ENCODE results near the gene TAOK3. TPM values are rescaled to one million over a fixed set of nuclear protein-coding genes. Genes with fewer than 3 reads are reported as not detected.

The TAOK3 gene
- total and polyA plus RNA-seq, 3 experiments from 2014 or later: 52.5 to 129 (median 53.0) TPM

DNA sequence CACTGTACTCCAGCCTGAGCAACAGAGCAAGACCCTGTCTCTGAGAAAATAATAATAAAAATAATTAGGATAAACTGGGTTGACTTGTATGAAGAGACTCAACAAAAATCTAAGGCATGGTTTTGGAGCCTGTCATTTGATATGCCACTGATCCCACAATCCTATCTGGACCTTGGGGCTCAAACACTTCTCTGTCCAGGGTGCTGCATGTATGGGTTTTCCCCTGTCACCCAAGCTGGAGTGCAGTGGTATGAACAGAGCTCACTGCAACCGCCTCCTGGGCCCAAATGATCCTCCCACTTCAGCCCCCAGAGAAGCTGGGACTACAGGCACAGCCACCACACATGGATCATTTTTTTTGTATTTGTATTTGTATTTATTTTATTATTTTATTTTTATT is 263.6 kb downstream of the TAOK3 start:
- Histone ChIP-seq H3K9me3 (ENCODE audit: low read length) (no peaks in the 10 kb centered on the region), H3K36me3 (ENCODE audit: insufficient read depth, low read length) (no peaks in the 10 kb centered on the region), H3K27me3 (ENCODE audit: insufficient read depth, low read length, poor library complexity, severe bottlenecking) (no peaks in the 10 kb centered on the region), H3K27ac (ENCODE audit: low read depth, low read length) (no peak overlapping the region), H3K4me1 (ENCODE audit: insufficient read depth, low read length) (peaks cover 4% of the 10 kb centered on the region), H3K4me3 (ENCODE audit: low read length) (no peak overlapping the region)
- no peaks in the 10 kb centered on the region for H3K9me3 Mint-ChIP-seq
- H3K36me3 Mint-ChIP-seq: no peaks in the 10 kb centered on the region
- H3K27ac Mint-ChIP-seq: no peak overlapping the region
- peaks cover 4 to 9% of the 10 kb centered on the region in 2 donors for H3K27me3 Mint-ChIP-seq
- no peak overlapping the region for H3K4me3 Mint-ChIP-seq
- ChIA-PET POLR2A (no interaction called here), CTCF (no interaction called here)
- DNase-seq: no peak
- H3K4me1 Mint-ChIP-seq: peaks cover 4 to 5% (median 5%) of the 10 kb centered on the region in 3 donors

DNA sequence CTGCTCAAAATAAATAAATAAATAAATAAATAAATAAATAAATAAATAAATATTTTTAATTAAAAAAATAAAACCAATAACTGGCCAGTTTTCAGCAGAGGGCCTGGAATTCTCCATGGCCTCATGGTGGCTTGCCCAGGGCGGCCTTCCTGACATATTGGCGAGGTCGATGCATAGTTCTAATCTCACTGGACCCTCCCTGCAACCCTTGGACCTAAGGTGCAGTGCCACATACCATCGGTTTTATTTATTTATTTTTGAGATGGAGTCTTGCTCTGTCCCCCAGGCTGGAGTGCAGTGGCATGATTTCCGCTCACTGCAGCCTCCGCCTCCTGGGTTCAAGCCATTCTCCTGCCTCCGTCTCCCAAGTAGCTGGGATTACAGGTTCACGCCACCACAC is 265.0 kb downstream of the TAOK3 start:
- CTCF ChIA-PET: interaction anchor here (1.2 kb wide), 1 partner anchor 14 kb away, joined by 4 read pairs; no protein-coding TSS in a partner anchor
- Histone ChIP-seq H3K36me3 (ENCODE audit: insufficient read depth, low read length) (no peaks in the 10 kb centered on the region), H3K27me3 (ENCODE audit: insufficient read depth, low read length, poor library complexity, severe bottlenecking) (no peaks in the 10 kb centered on the region), H3K4me3 (ENCODE audit: low read length) (no peak overlapping the region), H3K9me3 (ENCODE audit: low read length) (no peaks in the 10 kb centered on the region), H3K27ac (ENCODE audit: low read depth, low read length) (no peak overlapping the region), H3K4me1 (ENCODE audit: insufficient read depth, low read length) (peaks cover 4% of the 10 kb centered on the region)
- DNase-seq: no peak
- Mint-ChIP-seq H3K27ac (no peak overlapping the region), H3K4me1 (peaks cover 7 to 10% (median 9%) of the 10 kb centered on the region in 3 donors), H3K9me3 (no peaks in the 10 kb centered on the region), H3K36me3 (no peaks in the 10 kb centered on the region), H3K4me3 (no peak overlapping the region), H3K27me3 (peaks cover 7 to 13% of the 10 kb centered on the region in 2 donors)
- POLR2A ChIA-PET: no interaction called here

DNA sequence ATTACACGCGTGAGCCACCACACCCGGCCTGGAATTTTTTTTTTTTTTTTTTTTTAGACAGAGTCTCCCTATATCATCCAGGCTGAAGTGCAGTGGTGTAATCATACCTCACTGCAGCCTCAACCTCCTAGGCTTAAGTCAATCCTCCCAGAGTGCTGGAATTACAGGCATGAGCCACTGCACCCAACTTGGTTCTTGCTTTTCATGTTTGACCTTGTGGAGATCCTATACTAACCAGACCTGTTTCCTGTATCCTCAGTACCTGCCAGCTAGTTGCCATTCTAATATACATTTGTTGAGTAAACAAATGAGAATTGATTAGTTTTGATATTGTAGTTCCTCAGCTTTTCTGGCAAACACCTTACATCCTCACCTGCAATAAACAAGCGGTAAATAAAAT is 265.7 kb downstream of the TAOK3 start:
- no peaks in the 10 kb centered on the region for H3K36me3 ChIP-seq (ENCODE audit: insufficient read depth, low read length)
- peak overlapping the region in 1 of 8 donors; percentile 64 for H3K27ac Mint-ChIP-seq

DNA sequence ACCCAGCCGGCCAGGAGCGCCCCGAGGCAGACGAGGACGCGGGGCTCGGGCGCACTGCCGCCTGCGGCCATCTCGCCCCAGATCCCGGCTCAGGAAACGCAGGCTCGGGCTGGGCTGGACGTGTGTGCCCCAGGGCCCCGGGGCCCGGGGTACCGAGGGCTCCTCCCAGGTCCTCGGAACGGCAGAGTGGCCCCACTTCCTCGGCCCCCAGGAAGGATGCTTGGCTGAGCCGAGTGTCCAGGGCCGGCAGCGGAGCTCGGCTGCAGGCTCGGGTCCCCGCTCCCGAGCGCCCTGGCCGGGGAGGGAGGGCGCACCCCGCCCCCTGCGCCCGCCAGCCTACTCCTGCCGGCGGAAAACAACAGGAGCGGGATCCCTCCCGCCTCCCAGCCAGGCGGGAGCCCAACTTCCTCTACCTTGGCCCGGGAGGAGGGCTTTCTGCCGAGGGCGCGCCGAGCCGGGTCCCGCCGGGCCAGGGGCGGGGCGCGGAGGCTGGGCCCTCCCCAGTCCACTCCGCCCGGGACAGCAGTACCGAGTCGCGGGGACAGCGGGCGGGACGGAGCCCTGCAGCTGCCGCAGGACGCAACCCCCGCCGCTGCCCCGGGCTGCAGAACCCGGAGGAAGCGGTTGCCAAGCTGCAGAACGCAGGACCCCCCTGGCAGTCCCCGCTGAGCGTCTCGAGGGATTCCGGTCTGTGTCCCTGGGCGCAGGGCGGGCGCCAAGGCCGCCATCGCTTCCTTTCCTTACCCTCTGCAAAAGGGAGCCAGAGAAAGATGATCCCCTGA is 268.9 kb downstream of the TAOK3 start, which contains the start of gene VSIG10:
Gene VSIG10 (minus strand): TSS at position 411 of the 782 bp plus-strand sequence. CDS start 340 bp downstream, at position 71.
- POLR2A ChIA-PET: no interaction called here
- H3K36me3 Mint-ChIP-seq: no peaks in the 10 kb centered on the region
- H3K27ac Mint-ChIP-seq: peak within 1 kb of the TSS in 5 of 8 donors; percentile 25 to 83 (median 66)

More for the DNA sequence above, 265.7 kb downstream of the TAOK3 start:
- Histone ChIP-seq H3K9me3 (ENCODE audit: low read length) (no peaks in the 10 kb centered on the region), H3K27me3 (ENCODE audit: insufficient read depth, low read length, poor library complexity, severe bottlenecking) (no peaks in the 10 kb centered on the region), H3K4me3 (ENCODE audit: low read length) (no peak overlapping the region), H3K27ac (ENCODE audit: low read depth, low read length) (no peak overlapping the region), H3K4me1 (ENCODE audit: insufficient read depth, low read length) (peaks cover 4% of the 10 kb centered on the region)
- DNase-seq: no peak
- ChIA-PET POLR2A (no interaction called here), CTCF (interaction anchor here (1.2 kb wide), 1 partner anchor 14 kb away, joined by 4 read pairs; no protein-coding TSS in a partner anchor)
- Mint-ChIP-seq H3K4me3 (no peak overlapping the region), H3K36me3 (no peaks in the 10 kb centered on the region), H3K4me1 (peaks cover 7 to 11% (median 10%) of the 10 kb centered on the region in 3 donors), H3K9me3 (no peaks in the 10 kb centered on the region), H3K27me3 (peaks cover 7 to 16% of the 10 kb centered on the region in 2 donors)

DNA sequence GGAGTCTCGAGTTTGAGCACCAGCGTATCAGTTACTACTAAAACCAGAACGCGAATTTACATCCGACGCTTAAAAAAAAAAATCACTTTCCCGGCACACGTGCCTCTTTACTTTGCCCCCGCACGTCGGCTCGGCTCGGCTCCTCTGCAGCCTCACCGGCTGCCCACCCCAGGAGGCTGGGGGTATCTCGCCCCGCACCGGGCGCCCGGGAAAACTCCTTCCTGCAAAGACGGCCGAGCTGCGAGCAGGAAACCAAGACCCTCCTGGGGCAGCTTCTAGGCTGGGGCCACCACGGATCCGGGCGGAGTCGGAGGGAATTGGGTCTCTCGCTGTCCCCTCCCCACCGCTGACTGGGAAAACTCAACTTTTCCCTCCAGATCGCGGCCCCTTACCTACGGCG is 269.5 kb downstream of the TAOK3 start:
- CTCF ChIA-PET: no interaction called here
- POLR2A ChIA-PET: no interaction called here
- Histone ChIP-seq H3K4me1 (ENCODE audit: insufficient read depth, low read length) (peaks cover 4% of the 10 kb centered on the region), H3K36me3 (ENCODE audit: insufficient read depth, low read length) (no peaks in the 10 kb centered on the region), H3K27ac (ENCODE audit: low read depth, low read length) (no peak overlapping the region), H3K4me3 (ENCODE audit: low read length) (peak overlapping the region; percentile 14), H3K9me3 (ENCODE audit: low read length) (no peaks in the 10 kb centered on the region), H3K27me3 (ENCODE audit: insufficient read depth, low read length, poor library complexity, severe bottlenecking) (no peaks in the 10 kb centered on the region)
- H3K4me3 Mint-ChIP-seq: peak overlapping the region; percentile 76 to 93 (median 87)
- H3K27me3 Mint-ChIP-seq: peaks cover 9 to 18% of the 10 kb centered on the region in 2 donors
- no peak for DNase-seq
- no peaks in the 10 kb centered on the region for H3K9me3 Mint-ChIP-seq
- no peaks in the 10 kb centered on the region for H3K36me3 Mint-ChIP-seq
- H3K27ac Mint-ChIP-seq: no peak overlapping the region
- H3K4me1 Mint-ChIP-seq: peaks cover 7 to 11% (median 10%) of the 10 kb centered on the region in 3 donors

More for the DNA sequence above, 268.9 kb downstream of the TAOK3 start, which contains the start of gene VSIG10:
- Histone ChIP-seq H3K4me1 (ENCODE audit: insufficient read depth, low read length) (peaks cover 4% of the 10 kb centered on the region), H3K36me3 (ENCODE audit: insufficient read depth, low read length) (no peaks in the 10 kb centered on the region), H3K4me3 (ENCODE audit: low read length) (peak within 1 kb of the TSS; percentile 14), H3K27ac (ENCODE audit: low read depth, low read length) (no peak within 1 kb of the TSS), H3K9me3 (ENCODE audit: low read length) (no peaks in the 10 kb centered on the region), H3K27me3 (ENCODE audit: insufficient read depth, low read length, poor library complexity, severe bottlenecking) (no peaks in the 10 kb centered on the region)
- DNase-seq: peak in 3 of 5 donors; percentile 2 to 52 (median 4)
- H3K4me3 Mint-ChIP-seq: peak within 1 kb of the TSS; percentile 80 to 93 (median 87)
- CTCF ChIA-PET: interaction anchor here (1.8 kb wide), 1 partner anchor 18 kb away, joined by 4 read pairs; no protein-coding TSS in a partner anchor
- H3K9me3 Mint-ChIP-seq: no peaks in the 10 kb centered on the region
- peaks cover 7 to 11% (median 10%) of the 10 kb centered on the region in 3 donors for H3K4me1 Mint-ChIP-seq
- H3K27me3 Mint-ChIP-seq: peaks cover 9 to 18% of the 10 kb centered on the region in 2 donors

DNA sequence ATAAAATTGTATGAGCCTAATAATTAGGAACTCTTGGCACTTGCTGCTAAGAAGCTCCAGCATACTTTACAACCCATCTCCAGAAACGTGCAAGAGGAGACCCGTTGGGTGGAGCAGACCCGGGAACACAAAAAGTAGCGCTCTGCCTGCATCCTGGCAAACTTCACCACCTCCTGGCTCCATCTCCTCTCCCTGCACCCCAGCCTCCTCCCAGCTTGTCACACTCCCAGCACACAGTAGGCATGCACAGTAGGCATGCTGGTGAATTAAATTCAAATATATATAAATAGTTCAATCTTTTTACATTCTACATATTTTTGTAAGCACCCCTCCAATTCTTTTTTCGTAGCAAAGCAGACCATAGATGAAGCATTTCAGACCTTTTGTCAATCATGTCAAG is 270.1 kb downstream of the TAOK3 start:
- POLR2A ChIA-PET: no interaction called here
- no peak overlapping the region for H3K27ac ChIP-seq (ENCODE audit: low read depth, low read length)
- peaks cover 7 to 11% (median 10%) of the 10 kb centered on the region in 3 donors for H3K4me1 Mint-ChIP-seq

DNA sequence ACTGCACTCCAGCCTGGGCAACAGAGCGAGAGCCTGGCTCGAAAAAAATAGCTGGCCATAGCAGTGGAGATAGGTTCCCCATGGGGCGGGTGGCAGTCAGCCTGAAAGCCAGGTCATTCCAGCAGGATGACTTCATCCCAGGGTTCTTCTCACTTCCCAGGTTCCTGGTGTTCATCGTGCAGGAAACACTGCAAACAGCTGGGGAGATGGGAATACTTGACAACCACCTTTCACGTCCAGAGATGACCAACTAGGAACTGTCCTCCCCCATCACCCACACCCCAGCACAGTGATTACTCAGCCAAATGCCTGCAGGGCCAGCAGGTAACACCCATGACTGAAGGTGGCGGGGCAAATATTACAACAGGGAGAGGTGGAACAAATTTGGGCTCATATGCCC is 270.6 kb downstream of the TAOK3 start:
- peaks cover 7 to 11% (median 10%) of the 10 kb centered on the region in 3 donors for H3K4me1 Mint-ChIP-seq
- no peaks in the 10 kb centered on the region for H3K9me3 Mint-ChIP-seq
- no peaks in the 10 kb centered on the region for H3K36me3 ChIP-seq (ENCODE audit: insufficient read depth, low read length)
- no peak overlapping the region for H3K27ac ChIP-seq (ENCODE audit: low read depth, low read length)
- H3K27ac Mint-ChIP-seq: no peak overlapping the region
- DNase-seq: no peak
- H3K27me3 Mint-ChIP-seq: peaks cover 9 to 18% of the 10 kb centered on the region in 2 donors
- no peaks in the 10 kb centered on the region for H3K27me3 ChIP-seq (ENCODE audit: insufficient read depth, low read length, poor library complexity, severe bottlenecking)
- CTCF ChIA-PET: interaction anchor here (0.9 kb wide), 1 partner anchor 38 kb away, joined by 3 read pairs; no protein-coding TSS in a partner anchor
- POLR2A ChIA-PET: no interaction called here
- H3K4me3 ChIP-seq (ENCODE audit: low read length): no peak overlapping the region
- H3K36me3 Mint-ChIP-seq: no peaks in the 10 kb centered on the region
- H3K4me3 Mint-ChIP-seq: peak overlapping the region in 3 of 7 donors; percentile 44 to 93 (median 87)
- peaks cover 4% of the 10 kb centered on the region for H3K4me1 ChIP-seq (ENCODE audit: insufficient read depth, low read length)
- H3K9me3 ChIP-seq (ENCODE audit: low read length): no peaks in the 10 kb centered on the region

More for the DNA sequence above, 270.1 kb downstream of the TAOK3 start:
- Mint-ChIP-seq H3K4me3 (peak overlapping the region; percentile 76 to 93 (median 87)), H3K27me3 (peaks cover 9 to 18% of the 10 kb centered on the region in 2 donors), H3K36me3 (no peaks in the 10 kb centered on the region), H3K9me3 (no peaks in the 10 kb centered on the region), H3K27ac (peak overlapping the region in 1 of 8 donors; percentile 68)
- Histone ChIP-seq H3K27me3 (ENCODE audit: insufficient read depth, low read length, poor library complexity, severe bottlenecking) (no peaks in the 10 kb centered on the region), H3K36me3 (ENCODE audit: insufficient read depth, low read length) (no peaks in the 10 kb centered on the region), H3K9me3 (ENCODE audit: low read length) (no peaks in the 10 kb centered on the region), H3K4me3 (ENCODE audit: low read length) (no peak overlapping the region), H3K4me1 (ENCODE audit: insufficient read depth, low read length) (peaks cover 4% of the 10 kb centered on the region)
- DNase-seq: no peak
- CTCF ChIA-PET: interaction anchor here (0.9 kb wide), 1 partner anchor 39 kb away, joined by 3 read pairs; no protein-coding TSS in a partner anchor

DNA sequence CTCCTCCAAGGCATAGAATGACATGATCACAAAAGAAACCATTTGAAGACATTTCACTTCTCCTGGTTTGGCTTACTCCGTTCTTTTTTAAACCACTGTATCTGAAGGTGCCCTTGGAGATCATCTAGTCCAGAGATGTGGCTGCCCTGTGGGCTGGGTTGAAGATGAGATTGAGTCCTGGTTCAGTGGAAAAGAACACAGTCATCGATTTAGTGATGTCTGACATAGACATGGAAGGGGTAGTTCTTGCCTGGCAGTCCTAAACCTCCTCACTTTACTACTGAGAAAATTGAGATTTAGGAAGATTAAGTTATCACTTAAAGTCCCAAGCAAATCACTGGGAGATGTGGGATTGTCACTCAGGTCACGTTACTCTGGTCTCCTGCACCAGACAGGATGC is 271.7 kb downstream of the TAOK3 start:
- no peaks in the 10 kb centered on the region for H3K36me3 Mint-ChIP-seq
- H3K9me3 Mint-ChIP-seq: no peaks in the 10 kb centered on the region
- H3K4me3 Mint-ChIP-seq: peak overlapping the region in 2 of 7 donors; percentile 54 to 66
- no peak for DNase-seq
- H3K27me3 Mint-ChIP-seq: peaks cover 9 to 17% of the 10 kb centered on the region in 2 donors
- CTCF ChIA-PET: no interaction called here
- POLR2A ChIA-PET: no interaction called here
- Histone ChIP-seq H3K36me3 (ENCODE audit: insufficient read depth, low read length) (no peaks in the 10 kb centered on the region), H3K4me1 (ENCODE audit: insufficient read depth, low read length) (peaks cover 4% of the 10 kb centered on the region), H3K4me3 (ENCODE audit: low read length) (no peak overlapping the region), H3K27me3 (ENCODE audit: insufficient read depth, low read length, poor library complexity, severe bottlenecking) (no peaks in the 10 kb centered on the region), H3K27ac (ENCODE audit: low read depth, low read length) (no peak overlapping the region), H3K9me3 (ENCODE audit: low read length) (no peaks in the 10 kb centered on the region)
- no peak overlapping the region for H3K27ac Mint-ChIP-seq
- H3K4me1 Mint-ChIP-seq: peaks cover 7 to 11% (median 10%) of the 10 kb centered on the region in 3 donors
